CD4-positive, alpha-beta T cell treated with Interferon gamma for 1 hour (primary cell): ENCODE measurements around the gene SDC3.
"Not testable (repeated sequence)": the region's sequence is repeated elsewhere in the genome, so short reads cannot be mapped to it uniquely, and the experiment has no call there.

Experiments
- DNase-seq: peaks from one replicate; pipeline ENCODE4 v3.0.0-alpha.2; 2020

SDC3 gene, protein sequence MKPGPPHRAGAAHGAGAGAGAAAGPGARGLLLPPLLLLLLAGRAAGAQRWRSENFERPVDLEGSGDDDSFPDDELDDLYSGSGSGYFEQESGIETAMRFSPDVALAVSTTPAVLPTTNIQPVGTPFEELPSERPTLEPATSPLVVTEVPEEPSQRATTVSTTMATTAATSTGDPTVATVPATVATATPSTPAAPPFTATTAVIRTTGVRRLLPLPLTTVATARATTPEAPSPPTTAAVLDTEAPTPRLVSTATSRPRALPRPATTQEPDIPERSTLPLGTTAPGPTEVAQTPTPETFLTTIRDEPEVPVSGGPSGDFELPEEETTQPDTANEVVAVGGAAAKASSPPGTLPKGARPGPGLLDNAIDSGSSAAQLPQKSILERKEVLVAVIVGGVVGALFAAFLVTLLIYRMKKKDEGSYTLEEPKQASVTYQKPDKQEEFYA

DNA sequence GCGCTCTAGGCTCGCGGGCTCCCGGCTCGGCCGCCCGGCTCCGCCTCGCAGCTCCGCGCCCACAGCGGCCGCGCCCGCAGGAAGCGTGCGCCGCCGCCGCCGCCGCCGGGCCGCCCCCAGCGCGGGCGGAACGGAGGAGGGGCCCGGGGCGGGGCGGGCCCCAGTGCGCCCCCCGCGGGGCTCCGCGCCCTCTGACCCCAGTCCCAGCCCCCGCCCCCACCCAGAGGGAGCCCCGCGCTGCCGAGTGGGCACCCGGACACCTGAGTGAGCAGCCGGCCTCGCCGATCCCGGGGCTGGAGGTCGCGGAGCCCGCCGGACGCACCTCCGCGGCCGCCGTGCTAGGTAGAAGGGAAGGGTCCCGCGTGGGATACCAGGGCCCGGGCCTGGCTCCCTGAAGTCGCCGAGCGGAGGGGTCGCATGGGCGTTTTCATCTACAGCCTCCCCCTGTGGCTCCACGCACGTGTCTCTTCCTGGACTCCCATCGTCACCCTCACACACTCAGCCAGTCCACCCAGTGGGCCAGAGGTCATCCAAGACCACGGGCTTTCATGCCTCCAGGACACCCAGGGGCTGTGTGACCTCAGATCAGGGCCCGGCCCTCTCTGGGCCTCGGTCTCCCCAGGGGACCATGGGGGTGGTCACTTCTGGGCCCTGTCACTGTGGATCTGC is at the start of gene SDC3:
TSS of gene SDC3 (minus strand) at position 63 of the 669 bp plus-strand sequence. CDS start 172 bp downstream, outside the sequence.
- no peak for DNase-seq

DNA sequence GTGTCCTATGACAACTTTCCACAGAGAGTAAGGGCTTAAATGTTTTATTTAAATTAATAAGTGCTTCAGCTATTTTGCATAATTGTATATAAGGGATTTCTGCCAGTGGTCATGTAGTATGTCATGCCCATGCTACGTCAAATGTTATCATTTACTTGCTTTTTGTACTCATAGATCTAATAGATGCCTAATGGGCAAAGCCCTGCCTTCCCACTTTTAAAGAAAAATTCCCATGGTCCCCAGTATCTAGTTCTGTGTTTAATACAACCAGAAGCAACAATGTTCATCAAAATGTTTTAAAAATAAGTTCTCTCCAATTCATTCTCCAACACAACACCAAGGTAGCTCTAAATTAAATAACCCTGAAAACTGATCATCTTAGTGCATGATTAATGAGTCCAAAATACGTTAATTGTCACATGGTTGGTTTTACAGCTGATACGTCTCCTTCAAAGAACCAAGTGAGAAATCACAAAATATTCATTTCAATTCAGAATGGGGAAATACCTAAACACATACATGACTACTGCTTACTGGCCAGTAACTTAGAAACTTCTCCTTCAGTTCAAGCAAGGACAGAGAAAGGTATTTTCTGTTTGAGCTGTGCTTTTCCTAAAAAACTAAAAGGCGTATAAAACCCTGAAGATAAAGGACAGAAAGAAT is 49.1 kb upstream of the SDC3 start:
- no peak for DNase-seq

DNA sequence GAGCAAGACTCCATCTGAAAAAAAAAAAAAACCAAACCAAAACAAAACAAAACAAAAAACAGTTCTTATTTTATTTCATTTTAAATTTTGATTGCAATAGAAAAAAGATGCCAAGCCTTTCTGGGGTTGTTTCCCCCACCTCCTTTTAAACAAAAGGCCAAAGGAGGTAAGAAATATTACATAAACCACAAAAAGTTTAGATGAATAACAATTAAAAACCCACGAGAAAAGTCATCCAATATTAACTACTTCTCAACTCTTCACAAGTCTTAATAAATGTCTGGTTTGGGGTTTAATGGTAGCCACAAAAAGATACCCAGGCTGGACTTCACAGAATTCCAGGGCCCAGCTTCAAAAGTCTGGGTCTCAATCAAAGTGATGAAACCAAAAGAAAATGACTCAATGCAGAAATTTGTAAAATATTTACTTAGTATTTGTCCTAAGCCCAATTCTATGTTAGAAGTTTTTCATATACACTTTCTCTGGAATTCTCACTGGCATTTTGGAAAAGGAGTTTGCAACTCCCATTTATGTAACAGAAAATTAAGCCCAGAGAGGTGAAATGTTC is 47.0 kb upstream of the SDC3 start:
- DNase-seq = no peak

DNA sequence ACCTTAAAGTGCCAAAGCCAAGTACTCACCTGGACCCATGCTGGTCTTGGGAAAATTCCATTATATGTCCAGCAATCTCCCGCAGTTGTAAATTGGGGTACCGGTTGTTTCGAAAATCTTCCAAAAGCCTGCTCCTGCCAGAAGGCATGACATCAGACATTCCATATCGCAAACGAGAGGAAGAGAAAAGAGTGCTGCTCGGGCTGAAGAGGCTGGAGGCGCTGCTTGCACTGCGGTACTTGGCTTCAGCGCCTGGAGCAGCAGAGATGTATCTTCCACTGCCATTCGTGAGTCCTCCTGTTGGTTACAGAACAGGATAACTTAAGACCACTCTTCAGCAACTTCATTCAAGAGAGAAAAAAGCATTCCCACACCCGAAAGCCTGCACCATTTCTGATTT is 45.1 kb upstream of the SDC3 start:
- DNase-seq = no peak

DNA sequence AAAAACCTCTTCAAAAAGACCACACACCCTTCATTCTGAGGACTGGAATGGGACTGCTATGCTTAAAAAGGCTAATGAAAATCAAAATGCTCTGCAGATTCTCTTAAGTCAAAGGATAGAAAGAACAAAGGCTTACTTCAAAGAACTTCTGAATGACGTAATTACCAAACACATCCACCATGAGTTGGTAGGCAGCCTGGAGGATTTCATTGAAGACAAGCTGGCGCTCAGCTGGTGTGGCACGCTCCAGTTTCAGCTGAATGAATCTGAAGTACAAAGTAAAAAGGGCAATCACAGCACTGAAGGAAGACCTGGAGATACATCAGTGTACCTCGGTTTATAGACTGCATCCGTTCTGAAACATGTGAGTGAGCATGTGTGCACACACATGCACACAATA is 43.5 kb upstream of the SDC3 start:
- no peak for DNase-seq

DNA sequence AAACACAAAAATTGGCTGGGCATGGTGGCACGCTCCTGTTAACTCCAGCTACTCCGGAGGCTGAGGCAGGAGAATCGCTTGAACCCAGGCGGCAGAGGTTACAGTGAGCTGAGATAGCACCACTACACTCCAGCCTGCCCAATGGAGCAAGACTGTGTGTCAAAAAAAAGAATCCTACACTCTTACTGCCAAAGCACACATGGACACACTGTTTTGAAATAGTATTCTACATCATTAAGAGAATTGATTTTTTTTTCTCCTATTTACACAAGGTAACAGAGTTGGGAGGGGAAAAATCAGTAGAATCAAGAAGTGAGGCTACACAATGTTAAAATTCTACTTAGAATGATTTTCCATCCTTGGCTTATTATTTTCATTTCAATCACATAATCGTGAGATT is 42.1 kb upstream of the SDC3 start:
- DNase-seq = no peak

DNA sequence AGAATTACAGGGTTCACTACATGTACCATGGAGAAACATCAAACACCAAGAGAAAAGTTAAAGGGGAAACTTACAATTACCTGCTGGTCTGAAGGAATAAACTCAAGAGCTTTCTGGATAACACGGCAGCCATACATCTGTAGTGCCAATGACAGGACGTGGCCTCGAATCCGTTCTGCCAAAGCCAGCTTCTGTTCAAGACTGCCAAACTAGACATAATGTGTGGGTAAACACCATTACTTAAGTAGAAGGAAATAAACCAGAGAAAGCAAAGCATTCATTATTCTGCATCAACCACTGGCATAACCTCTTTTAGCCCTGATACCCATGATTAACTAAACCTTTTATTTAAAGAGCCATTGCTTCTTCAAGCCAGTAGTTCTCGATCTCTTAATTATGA is 41.5 kb upstream of the SDC3 start:
- DNase-seq = no peak

DNA sequence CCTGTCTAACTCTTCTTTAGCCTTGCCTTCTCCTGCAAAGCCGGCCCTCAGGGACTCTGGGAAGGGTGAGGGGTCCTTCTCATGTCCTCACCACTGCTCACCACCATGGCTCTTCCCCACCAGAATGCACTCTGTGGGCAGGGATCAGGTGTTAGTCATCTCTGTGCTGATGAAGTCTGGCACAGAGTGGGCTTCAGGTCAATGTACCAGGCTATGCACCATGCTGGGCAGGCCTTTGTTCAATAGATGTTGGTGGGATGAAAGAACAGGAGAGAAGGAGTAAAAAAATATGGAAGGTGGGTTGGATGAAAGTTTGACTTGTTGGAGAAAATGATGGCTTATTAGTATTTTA is 40.9 kb upstream of the SDC3 start:
- DNase-seq = not testable (repeated sequence)

DNA sequence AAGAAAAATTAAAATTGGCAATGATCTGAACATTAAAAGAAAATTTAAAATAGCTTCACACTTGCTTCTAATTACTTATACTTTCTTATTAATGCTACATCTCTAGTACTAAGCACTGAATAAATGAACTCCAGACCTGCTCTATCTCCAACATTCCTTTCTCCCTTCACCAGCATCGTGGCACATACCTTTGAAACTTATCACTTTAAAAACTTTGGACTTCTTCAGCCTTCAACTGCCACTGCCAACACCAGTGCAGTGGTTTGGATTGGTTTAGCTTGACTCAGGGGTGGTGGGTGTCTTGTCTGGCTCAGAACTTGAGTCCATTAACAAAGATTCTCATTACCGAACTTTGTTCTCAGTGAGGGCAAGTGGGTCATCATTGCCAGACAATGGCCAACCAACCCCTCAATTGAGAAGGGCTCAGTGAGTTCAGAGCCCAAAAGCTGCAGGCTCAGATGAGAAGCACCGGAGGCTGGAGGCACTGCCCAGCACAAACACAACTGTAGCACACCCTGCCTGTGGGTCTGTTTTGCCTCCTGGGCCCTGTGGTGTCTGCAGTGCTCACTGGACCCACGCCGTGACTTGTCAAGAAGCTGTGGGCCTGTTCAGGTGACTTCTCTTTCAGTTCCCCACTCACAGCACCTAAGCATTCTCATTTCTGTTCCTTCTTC is 40.4 kb upstream of the SDC3 start:
- not testable (repeated sequence) for DNase-seq

DNA sequence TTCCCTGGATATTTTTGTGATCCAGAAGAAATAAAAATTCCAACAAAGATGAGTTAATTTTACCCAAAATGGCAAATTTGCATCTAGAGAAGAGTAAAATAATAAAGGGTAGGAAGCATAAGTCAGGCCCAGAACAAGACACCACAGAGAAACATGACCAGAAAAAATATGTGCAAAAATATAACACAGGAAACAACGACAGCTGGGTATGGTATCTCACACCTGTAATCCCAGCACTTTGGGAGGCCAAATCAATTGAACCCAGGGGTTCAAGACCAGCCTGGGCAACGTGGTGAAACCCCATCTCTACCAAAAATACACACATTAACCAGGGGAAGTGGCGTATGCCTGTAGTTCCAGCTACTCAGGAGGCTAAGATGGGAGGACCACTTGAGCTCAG is 39.7 kb upstream of the SDC3 start:
- no peak for DNase-seq

DNA sequence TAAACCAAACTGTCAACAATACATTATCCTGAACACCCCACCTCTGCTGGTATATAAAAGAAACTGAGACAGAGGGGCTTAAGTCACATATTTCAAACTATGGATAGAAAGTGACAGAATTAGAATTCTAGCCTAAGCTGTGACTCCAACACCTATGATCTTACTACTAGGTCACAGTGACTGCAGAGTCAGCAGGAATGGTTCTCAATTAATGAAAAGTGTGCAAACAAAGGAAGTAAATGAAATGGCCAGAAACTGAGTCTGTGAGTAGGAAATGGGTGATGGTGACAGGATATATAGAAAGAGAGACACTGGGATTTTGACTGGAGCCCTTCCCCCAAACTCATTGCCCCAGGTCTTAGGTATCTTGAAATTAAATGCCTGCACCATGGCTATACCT is 38.7 kb upstream of the SDC3 start:
- no peak for DNase-seq

DNA sequence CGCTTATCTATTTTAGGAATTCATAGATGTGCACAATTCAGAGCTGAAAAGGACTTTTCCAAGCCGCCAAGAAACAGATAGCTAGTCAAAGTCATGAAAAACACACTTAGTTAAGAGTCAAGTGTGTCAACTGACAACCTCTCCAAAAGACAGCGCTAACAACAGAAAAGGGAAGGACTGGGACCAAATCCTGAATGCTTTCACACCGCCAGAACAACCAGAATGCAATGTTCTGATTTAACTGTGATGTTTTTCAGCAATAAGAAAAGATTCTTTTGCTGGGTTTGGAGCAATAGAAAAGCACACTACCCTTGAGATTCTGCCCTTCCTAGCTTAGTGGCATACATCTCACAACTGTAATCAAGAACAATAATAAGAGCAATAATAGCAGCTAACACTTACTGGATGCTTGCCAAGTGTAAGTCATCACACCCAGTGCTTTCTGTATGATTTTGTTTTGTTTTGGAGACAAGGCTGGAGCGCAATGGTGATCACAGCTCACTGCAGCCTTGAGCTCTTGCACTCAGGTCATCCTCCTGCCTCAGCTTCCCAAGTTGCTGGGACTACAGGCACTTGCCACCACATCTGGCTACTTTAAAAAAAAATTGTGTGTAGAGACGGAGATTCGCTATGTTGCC is 33.9 kb upstream of the SDC3 start:
- DNase-seq = no peak

DNA sequence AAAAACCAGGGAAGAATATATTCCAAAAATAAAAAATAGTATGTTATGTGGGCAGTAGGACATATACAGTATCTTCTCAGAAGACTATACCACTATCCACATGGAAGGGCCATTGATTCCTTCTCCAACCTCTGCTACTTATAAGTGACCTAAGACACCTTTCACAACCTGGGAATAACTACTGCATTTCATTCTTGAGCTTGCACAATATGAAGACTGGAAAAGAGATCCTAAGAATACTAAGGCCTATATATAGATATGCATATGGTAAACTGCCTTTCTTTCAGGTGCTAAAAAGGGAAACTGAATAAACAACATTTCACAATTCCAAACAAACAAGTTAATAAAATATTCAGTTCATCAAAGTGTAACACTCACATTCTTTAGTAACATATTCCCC is 32.0 kb upstream of the SDC3 start:
- DNase-seq = no peak

DNA sequence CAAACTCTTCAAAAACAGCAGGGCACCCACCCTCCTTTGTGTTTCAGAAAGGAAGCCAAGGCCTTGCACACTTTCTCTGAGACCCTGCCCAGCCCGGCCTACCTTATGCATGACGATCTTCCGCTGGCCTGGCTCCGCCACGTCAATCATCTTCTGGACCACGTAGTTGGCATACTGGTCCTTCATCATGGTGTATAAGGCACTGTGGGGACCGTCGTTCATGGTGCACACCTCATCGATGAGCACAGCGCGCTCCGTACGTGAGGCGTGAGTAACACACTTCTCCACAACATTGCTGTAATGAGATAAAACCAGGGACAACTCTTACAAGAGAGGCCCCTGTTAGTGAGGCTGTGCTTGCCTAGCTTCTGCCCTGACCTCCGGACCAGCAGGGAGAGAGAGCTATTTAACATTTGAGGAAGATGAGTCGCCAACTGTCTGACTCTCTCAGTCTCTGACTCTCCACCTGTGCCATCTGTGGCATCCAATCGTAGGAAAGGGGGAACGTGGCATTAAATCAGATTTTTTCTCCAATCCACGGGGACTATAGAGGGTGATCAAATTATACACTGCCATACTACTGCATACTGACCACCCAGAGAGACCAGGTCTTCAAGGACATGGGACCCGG is 28.1 kb upstream of the SDC3 start:
- DNase-seq = no peak

DNA sequence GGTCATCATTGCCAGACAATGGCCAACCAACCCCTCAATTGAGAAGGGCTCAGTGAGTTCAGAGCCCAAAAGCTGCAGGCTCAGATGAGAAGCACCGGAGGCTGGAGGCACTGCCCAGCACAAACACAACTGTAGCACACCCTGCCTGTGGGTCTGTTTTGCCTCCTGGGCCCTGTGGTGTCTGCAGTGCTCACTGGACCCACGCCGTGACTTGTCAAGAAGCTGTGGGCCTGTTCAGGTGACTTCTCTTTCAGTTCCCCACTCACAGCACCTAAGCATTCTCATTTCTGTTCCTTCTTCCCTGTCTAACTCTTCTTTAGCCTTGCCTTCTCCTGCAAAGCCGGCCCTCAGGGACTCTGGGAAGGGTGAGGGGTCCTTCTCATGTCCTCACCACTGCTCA is 27.2 kb upstream of the SDC3 start:
- DNase-seq = not testable (repeated sequence)

DNA sequence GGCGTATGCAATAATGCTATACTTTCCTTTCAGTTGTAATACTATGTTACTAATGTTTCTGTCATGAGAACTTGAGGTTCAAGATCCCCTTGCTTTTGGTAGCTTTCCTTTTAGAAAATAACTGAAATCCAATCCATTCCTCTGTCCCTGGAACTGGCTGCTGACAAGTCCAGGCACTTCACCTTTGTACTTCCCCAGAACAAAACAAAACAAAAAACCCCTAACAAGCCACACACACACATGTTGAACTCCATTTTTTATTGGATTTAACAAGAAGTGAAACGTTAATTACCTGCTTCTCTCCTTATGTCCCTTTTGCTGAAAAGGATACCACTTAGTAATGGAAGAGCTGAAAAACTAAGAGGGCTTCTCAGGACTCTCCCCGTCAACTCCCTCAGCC is 26.1 kb upstream of the SDC3 start:
- no peak for DNase-seq

DNA sequence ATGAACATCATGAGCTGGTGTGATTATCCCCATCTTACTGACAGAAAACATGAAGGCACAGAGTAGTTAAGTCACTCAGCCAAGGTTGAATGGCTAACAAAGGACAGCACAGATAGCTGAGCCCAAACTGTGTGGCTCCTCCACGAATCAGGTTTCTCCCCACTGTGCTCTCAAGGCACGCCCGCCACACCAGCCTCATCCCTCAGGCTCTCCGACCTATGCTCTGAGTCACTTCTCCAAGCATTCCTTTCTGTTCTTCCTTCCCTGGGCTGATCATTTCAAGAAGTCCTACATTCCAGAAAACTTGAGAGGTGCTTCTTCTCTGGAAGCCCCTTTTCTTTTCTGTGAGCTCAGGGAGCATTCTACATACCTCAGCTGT is 25.3 kb upstream of the SDC3 start:
- DNase-seq = no peak

DNA sequence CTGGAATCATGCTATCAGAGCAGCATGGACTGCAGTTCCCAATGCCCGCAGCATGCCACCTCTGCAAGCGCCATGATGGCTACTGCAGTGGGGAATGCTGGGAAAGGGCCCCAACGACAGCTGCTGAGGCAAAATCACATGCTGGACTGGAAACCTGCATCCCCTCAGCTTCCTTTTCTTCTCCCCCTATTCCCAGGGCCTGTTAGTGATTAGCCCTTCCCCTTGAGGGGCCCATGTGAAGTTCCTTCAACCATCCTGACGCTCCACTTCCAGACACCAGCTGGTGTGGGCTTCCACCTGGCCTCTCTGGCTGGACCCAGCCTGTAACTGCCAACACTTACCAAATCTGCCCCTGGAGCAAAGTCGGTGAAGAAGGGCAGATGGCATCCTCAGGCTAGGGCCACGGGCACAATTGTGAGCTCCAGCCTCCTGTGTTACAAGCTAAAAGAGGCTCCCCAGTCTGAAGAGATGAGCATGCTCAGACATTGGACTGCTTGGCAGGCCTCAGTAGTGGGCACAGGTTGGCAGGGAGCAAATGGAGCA is 22.1 kb upstream of the SDC3 start:
- no peak for DNase-seq

DNA sequence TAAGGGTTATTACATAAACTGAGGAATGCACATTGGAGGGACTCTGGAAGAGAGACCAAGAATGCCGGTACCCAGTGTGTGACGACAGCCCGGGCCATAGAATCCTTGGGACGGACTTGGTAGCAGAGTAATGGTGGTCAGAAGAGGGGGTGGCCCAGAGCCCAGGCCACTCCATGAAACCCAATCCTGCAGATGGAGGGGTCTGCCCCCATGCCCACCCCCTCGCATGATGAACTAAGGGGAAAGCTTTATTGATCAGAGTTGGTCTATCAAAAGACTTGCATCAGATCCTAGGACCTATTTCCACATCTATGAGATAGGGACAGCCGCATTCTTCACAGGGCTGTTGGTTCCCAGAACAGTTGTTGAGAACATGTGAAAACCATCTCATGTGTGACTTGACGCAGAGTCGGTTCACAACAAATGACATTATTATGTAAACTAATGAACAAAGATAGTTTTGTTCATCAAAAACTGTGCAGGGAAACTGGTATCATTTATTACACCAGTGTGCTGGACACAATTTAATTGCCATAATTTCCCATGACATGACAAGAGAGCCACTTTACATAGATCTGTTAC is 21.5 kb upstream of the SDC3 start:
- DNase-seq = no peak

DNA sequence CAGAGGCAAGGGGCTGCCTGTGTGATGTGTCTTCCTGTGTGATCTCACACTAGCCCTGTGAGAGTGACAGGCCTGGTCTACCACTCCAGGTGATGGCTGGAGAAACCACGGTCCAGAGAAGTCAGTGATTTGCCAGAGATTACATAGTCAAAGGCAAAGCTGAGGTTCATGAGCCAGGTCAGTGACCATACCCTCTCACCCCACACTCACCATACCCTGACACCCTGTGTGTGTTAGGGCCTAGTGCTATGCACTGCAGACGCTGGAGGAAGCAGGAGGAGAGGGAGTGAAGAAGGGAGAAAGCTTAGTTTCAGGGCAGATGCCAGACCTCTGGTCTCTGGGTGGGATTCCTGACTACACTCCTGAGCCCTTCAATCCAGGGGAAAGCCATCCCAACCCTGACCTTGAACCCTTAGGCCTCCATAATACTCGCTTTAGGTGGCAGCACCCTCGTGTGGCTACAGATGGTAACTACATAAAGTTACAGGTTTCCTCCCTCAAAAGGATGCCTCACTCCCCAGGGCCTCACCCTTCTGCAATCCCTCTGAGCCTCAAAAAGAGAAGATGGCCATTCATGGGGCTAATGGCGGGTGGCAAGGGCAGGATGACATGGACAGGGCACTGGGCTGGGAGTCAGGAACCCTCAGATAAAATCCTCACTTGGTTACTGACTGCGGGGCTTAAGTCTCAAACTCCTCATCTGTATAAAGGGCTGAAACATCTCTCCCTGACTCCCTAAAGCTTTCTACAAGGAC is 20.8 kb upstream of the SDC3 start:
- DNase-seq = no peak

DNA sequence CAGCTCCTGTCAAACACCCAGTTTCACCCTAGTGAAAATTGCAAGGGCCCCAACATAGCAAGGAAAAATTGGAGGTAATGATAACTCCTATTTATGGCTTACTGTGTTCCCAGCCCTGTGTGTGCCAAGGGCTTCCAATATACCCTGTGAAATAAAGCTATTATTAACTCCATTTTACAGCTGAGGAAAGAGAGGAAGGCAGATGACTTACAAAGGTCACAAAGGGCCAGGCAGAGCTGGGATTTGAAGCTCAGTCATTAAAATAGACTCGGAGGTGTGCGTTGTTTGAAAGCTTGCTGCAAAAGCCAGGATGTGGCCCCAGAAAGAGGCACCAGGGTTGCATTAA is 20.2 kb upstream of the SDC3 start:
- no peak for DNase-seq
